GM19463 (cell line): ENCODE measurements around the gene CACNA1C.

Experiments
- ATAC-seq: cut with Tn5 transposase; IDR thresholded peaks from one replicate; pipeline ENCODE4 v1.9.1; 2021; ENCODE audit warnings: mild to moderate bottlenecking, moderate library complexity; ENCODE audit not compliant: unreplicated experiment

Gene CACNA1C

GRCh38 chr12:2034633-2035430, 18.0 kb upstream of the CACNA1C start:
- peak; percentile 90 for ATAC-seq

DNA sequence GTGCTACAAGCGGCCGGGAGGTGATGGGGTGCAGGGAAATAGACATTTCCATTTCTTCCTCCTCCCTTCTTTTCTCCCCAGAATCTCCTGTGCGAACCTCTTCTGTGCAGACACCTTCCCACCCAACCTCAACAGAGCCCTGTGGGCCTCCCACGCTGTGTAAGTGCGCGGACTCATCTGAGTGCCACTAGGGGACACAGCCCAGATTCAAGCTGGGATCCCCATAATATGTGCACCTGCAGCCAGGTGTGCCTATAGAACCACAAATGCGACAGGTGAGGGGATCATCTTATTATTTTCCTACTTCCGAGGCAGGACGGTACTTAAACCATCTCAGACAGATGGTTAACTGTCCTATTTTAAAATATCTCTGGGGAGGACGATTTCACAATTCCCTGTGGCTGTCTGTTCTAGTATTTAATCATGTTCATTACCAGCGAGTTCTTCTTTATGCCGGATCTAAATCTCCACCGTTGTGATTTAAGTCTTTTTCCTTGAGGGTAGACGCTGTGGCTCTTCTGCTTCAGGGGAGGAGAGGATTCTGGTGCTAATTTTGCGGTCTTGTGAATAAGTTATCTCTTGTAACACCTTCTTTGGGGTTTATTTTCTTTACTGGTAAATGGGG, 17.2 kb upstream of the CACNA1C start:
- no peak for ATAC-seq

- no peak for ATAC-seq
Measured at GRCh38 chr12:2039034-2039433, 13.8 kb upstream of the CACNA1C start.

DNA sequence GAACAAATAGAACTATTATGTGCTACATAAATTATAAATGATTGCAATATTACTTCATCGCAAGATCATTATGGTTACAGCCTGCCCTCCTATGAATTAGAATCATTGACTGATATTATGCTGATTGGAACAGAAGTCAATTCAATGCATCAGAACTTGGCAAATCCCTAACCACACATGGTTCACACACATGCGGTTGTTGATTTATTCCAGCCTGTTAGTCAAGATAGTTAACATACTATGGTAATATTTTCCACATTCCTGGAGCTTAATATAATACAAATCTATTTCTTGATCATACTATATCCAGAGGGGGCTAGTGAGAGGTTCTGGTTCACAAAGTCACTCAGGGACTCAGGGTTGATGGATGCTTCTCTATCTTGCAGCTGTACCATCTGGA, 9.7 kb upstream of the CACNA1C start:
- ATAC-seq = no peak

DNA sequence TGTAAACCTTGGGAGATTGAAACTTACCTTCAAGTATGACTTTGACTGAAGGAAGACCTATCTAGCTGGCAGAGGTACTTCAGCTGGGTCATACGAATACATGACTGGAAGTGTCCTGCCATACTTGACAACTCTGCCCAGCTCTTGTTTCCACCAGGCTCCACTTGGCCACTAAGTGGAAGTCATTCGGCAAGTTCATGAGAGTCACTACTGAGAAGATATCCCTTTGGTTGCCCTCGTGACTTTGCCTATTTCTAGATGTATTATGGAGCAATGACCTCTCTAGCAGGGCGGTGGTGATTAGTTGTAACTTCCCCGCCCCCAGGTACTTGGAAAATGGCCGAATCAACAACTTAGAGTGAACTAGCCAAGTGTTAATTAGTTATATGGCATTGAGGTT, 8.6 kb upstream of the CACNA1C start:
- no peak for ATAC-seq

GRCh38 chr12:2046957-2047356, 5.8 kb upstream of the CACNA1C start:
- ATAC-seq = no peak

DNA sequence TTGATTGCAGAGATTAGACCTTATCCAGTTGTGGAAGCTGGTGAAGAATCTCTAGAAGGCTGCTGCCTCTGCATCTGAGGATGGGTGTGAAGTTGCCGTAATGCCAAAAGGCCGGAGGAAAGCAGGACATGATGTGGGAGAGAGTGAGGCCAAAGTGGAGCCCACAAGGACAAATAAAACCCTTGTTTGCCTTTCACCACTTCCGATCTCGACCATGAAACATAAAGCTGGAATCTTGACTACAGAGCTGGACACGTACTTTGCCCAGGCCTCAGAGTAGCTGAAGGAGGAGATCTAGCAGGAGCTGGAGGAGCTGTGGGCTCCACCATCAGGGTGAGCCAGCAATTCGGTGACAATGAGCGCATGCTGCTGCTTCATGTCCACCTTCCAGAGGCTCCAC, 5.0 kb upstream of the CACNA1C start:
- ATAC-seq = no peak

DNA sequence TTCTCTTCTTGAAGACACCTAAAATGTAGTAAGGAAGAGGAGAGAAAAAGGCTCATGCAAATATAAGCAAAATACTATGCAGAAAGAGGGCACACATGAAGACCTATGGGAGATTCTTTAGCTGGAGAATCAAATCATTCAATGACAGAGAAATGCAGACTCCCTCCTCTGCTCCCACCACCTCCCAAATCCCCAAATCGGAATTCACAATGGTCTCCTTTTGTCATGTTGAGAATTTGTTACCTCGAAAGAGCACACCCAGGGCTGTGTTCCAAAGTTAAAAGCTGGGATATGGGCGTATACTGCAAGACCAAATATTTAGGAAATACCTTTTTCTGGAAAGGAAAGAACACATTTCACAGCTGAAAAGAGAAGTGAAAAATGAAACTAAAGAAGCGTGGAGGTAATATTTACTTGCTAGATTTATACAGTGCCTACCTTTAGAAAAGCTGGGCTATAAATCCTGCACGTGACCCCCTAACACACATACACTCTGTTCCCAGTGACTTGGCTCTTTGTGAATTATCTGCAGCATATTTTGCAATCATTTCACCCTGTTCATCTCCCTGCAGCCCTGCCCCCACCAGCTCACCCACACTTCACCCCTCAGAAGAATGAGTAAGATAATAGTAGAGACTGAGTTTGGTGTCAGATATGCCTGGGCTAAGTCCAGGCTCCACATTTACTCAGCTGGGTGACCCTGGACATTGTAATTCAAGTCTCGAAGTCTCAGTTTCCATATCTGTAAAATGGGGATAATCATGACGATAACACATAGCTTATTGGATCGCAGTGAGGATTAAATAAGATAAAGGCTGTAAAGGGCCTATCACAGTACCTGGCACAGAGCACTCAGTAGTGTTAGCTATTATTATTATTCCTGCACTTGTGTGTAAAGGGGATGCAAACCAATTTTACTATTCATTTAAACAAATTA, 2.9 kb upstream of the CACNA1C start:
- no peak for ATAC-seq

DNA sequence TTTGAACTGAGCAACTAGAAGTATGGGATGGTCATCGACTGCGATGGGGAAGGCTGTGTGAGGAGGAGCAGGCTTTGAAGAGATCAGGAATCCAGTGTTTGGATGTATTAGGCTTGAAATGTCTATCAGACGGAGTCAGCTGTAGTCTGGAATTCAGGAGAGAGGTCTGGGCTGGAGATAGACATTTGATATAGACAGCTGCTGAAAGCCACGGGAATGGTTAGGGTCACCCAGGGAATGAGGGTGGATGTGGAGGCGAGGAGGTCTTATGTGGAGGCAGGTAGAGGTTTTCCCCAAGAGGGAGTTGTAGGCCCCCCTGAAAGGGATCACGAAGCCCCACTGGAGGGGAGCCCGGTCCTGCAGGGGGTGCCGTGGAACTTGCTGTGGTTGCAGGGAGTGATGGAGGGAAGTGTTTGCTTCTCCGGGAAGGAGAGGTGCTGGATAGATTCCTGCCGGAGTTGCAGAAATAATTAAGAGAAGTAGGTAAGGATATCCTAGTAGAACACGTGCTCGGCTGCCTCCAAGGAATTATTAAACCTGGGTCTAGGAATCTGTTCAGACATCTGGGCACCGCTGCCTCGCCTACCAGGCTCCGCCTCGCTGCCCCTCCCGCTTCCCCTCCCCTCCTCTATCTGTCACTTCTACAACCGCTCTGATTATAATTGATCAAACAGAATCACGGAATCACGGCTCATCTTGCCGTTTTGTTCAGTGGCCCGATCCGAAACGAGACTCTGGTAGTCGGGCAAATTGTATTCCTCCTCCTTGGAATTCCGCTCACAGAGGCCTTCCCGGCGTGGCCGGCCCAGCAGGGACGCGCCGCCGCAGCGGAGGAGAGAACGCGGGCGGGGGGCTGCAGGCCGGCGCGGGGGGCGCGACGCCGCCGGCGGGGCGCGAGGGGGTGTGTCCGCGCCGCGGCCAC, 826 bp upstream of the CACNA1C start:
- ATAC-seq = no peak

DNA sequence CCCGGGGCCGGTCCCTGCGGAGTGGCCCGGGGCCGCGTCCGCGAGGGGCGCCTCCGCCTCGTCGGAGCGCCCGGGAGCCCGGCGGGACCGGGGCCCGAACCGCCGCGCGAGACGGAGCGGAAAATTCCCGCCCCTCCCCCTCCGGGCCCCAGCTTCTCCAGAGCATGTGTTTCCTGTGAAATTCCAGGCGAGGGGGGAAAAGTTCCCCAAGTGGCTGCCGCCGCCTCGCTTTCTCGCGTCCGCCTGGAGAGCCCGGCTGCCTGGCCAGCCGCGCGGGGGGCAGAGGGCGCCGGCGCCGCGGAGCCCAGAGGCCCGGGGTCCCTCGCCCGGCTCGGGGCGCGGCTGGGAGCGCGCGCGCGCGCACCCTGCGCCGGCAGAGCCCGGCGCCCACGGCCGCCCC, 904 bp downstream of the CACNA1C start:
- no peak for ATAC-seq

DNA sequence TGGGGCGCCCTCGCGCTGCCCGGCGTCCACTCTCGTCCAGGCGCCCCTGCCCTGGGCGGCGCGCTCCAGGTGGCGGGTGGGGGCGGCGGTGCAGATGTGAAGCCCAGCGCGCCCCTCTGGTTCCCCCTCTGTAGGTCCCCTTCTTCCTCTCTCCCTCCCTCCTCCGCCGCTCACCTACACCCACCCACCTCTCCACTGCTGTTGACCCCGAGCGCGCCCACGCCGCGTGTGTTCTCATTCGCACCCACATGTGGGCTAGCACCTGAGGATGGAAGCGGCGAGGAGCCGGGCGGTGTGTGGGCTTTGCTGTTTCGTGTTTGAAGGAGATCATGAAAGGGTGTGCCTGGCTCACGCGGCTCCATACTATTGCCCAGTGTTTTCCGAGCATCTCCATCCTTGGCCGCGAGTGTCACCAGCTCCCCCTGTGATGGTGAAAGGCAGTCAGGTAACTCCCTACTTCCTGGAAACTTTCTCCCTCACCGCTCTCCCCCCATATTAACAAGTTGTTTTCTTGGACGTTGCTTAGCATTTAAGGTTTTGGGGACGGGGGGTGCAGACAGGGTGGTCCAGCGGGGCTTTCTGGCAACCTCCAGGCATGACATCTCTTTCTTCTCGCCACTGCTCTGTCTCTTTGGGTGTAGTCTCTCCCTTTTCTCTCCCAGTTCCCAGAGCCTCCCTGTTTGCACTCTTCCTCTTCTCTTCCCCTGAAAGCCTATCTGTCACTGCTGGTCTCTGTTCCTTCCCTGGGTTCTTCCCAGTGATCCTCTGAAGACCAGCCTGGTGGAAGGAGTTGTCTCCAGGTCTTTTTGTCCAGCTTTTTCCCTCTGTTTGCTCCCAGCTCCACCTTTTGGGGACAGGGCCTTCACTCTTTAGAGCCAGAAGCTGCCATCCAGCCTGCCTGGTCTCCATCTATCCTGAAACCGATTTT, 1.6 kb downstream of the CACNA1C start:
- no peak for ATAC-seq

GRCh38 chr12:2057041-2057794, 4.4 kb downstream of the CACNA1C start:
- ATAC-seq = no peak

DNA sequence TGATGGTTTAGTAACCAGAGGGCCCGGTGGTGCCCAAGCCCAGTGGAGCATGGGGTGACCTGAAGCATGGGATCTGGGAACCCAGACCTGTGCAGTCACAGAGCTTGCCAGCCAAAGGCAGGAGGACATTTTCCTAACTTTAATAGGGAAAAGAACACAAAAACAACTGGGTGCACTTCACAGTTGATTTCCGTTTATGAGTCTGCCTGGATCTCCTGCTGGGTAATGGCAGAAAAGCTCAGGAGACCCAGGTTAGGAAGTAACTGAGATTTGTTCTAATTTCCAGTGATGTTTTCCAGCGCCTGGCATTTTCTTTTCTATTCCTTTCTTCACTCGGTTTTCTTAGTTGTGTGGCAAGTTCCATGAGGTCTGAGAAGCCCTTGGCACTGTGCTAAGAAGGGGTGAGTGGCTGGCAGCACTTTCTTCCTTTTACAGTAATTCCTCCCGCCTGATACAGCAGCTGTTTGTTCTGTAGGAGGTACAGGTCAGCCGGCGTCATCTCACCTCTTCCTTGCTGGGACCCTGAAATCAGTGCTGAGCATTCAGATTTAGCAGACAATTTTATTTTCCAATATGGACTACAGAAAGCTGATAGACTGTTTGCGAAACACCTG, 5.1 kb downstream of the CACNA1C start:
- ATAC-seq = no peak

GRCh38 chr12:2058837-2059236, 6.0 kb downstream of the CACNA1C start:
- ATAC-seq = no peak

GRCh38 chr12:2061402-2061801, 8.6 kb downstream of the CACNA1C start:
- ATAC-seq = no peak

DNA sequence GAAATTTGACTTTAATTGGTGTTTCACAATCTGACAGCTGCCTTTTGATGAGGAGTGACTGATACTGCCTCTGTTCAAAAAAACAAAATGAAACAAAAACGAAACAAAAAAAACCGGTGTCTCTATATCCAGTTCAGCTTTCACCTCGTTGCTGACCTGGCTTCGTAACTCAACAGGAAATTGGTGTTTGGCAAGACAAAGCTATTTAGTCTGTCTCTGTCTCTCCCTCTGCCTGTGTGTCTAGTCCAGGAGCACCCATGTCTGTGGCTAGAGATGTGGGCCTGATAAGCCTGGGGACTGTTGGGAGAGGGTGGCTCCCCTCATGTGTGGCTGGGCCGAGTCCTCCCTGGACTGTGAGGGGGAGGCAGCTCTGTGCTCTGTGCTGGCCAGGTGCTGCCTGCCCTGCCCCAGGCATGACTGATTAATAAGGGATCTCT, 11.3 kb downstream of the CACNA1C start:
- ATAC-seq = no peak

GRCh38 chr12:2068653-2069052, 15.9 kb downstream of the CACNA1C start:
- no peak for ATAC-seq

- no peak for ATAC-seq
Measured at GRCh38 chr12:2070440-2071045, 17.8 kb downstream of the CACNA1C start.
